ENCODE results near the gene MRPL19.
"Not testable (repeated sequence)": the region's sequence is repeated elsewhere in the genome, so short reads cannot be mapped to it uniquely, and the experiment has no call there.

MRPL19 gene

GRCh38 chr2:75675908-75676307 lies 29.3 kb downstream of the MRPL19 start:
- DNase-seq: no peak

GRCh38 chr2:75676464-75676863 lies 29.9 kb downstream of the MRPL19 start:
- DNase-seq: no peak

GRCh38 chr2:75679556-75679955 lies 33.0 kb downstream of the MRPL19 start:
- no peak for DNase-seq

- DNase-seq: no peak
Observed at GRCh38 chr2:75680402-75680801, 33.8 kb downstream of the MRPL19 start.

- not testable (repeated sequence) for DNase-seq
Observed at GRCh38 chr2:75683430-75683829, 36.8 kb downstream of the MRPL19 start.

- no peak for DNase-seq
Observed at GRCh38 chr2:75688196-75688595, 41.6 kb downstream of the MRPL19 start.

- DNase-seq: no peak
Observed at GRCh38 chr2:75698918-75699317, 52.3 kb downstream of the MRPL19 start.

GRCh38 chr2:75702593-75702992 lies 56.0 kb downstream of the MRPL19 start:
- DNase-seq: no peak

- DNase-seq: no peak
Observed at GRCh38 chr2:75703589-75704287, 57.2 kb downstream of the MRPL19 start.

- DNase-seq: no peak
Observed at GRCh38 chr2:75705921-75706320, 59.3 kb downstream of the MRPL19 start.

GRCh38 chr2:75707901-75708300 lies 61.3 kb downstream of the MRPL19 start:
- DNase-seq: no peak

- no peak for DNase-seq
Observed at GRCh38 chr2:75709297-75709696, 62.7 kb downstream of the MRPL19 start.

- no peak for DNase-seq
Observed at GRCh38 chr2:75710220-75710576, 63.6 kb downstream of the MRPL19 start.

- peak; percentile 83 for DNase-seq
Observed at GRCh38 chr2:75710577-75711253, 64.1 kb downstream of the MRPL19 start, which contains the start of gene GCFC2. TSS of gene GCFC2 (minus strand) at chr2:75710915. CDS start at chr2:75710855, 60 bp downstream.

- DNase-seq: not testable (repeated sequence)
Observed at GRCh38 chr2:75711590-75711989, 65.0 kb downstream of the MRPL19 start.

GRCh38 chr2:75716406-75716805 lies 69.8 kb downstream of the MRPL19 start:
- DNase-seq: no peak

- no peak for DNase-seq
Observed at GRCh38 chr2:75719616-75720015, 73.0 kb downstream of the MRPL19 start.

- no peak for DNase-seq
Observed at GRCh38 chr2:75720525-75720924, 73.9 kb downstream of the MRPL19 start.

- DNase-seq: no peak
Observed at GRCh38 chr2:75722687-75723086, 76.1 kb downstream of the MRPL19 start.

GRCh38 chr2:75728614-75729419 lies 82.2 kb downstream of the MRPL19 start:
- DNase-seq: no peak

- no peak for DNase-seq
Observed at GRCh38 chr2:75729861-75730260, 83.3 kb downstream of the MRPL19 start.

- no peak for DNase-seq
Observed at GRCh38 chr2:75736276-75736675, 89.7 kb downstream of the MRPL19 start.

GRCh38 chr2:75737961-75738360 lies 91.4 kb downstream of the MRPL19 start:
- no peak for DNase-seq

Data from activated CD8-positive, alpha-beta memory T cell treated with anti-CD3 and anti-CD28 coated beads, Interleukin-2, amount 50 U/mL, for 4 hours (primary cell).